Measurements from ENCODE around the gene ARHGEF39. TPM values are rescaled to one million over a fixed set of nuclear protein-coding genes. Genes with fewer than 3 reads are reported as not detected.

The ARHGEF39 gene
- total RNA-seq, 1 donor from 2014 or later: 1.0 TPM

GRCh38 chr9:35705372-35705771 lies 40.4 kb upstream of the ARHGEF39 start:
- H3K36me3 ChIP-seq (ENCODE audit: insufficient read depth, low read length): peaks cover 90% of the 10 kb centered on the region
- peaks cover 85% of the 10 kb centered on the region for H4K20me1 ChIP-seq (ENCODE audit: insufficient read depth, low read length)
- no peaks in the 10 kb centered on the region for H3K4me1 Mint-ChIP-seq (ENCODE audit: low read depth, unreplicated experiment)
- H3K4me1 ChIP-seq (ENCODE audit: insufficient read depth, low read length): no peaks in the 10 kb centered on the region
- H3K4me3 Mint-ChIP-seq (ENCODE audit: unreplicated experiment): no peak overlapping the region
- no peak overlapping the region for H3K27ac Mint-ChIP-seq (ENCODE audit: unreplicated experiment)
- H3K4me2 ChIP-seq (ENCODE audit: low read length): no peak overlapping the region
- no peak overlapping the region for H2AFZ ChIP-seq (ENCODE audit: low read depth, low read length)
- TF ChIP-seq CTCF (IDR thresholded peaks at IDR 0.05; ENCODE audit: insufficient read depth, low read depth, low read length) (no peak), EZH2 (IDR thresholded peaks at IDR 0.05; ENCODE audit: insufficient read depth, low read length) (no peak)
- peaks cover 42% of the 10 kb centered on the region for H3K36me3 Mint-ChIP-seq (ENCODE audit: low read depth, unreplicated experiment)
- peaks cover 57% of the 10 kb centered on the region for H3K79me2 ChIP-seq (ENCODE audit: insufficient read depth, low read length)
- DNase-seq (ENCODE audit: low read depth) (no peak), FAIRE-seq (no peak)
- no peak overlapping the region for H3K27ac ChIP-seq (ENCODE audit: low read depth, low read length)
- H3K9me3 Mint-ChIP-seq (ENCODE audit: unreplicated experiment): no peaks in the 10 kb centered on the region
- H3K27me3 Mint-ChIP-seq (ENCODE audit: low read depth, unreplicated experiment): no peaks in the 10 kb centered on the region
- H3K4me3 ChIP-seq (ENCODE audit: insufficient read depth, low read depth, low read length): no peak overlapping the region
- no peaks in the 10 kb centered on the region for H3K27me3 ChIP-seq (ENCODE audit: insufficient read depth, low read length)
- H3K9ac ChIP-seq (ENCODE audit: low read length): no peak overlapping the region
- no peaks in the 10 kb centered on the region for H3K9me3 ChIP-seq (ENCODE audit: insufficient read depth, low read depth, low read length)

- H3K4me3 ChIP-seq (ENCODE audit: insufficient read depth, low read depth, low read length): no peak overlapping the region
- H2AFZ ChIP-seq (ENCODE audit: low read depth, low read length): no peak overlapping the region
- Mint-ChIP-seq H3K4me3 (ENCODE audit: unreplicated experiment) (peak overlapping the region; percentile 20), H3K36me3 (ENCODE audit: low read depth, unreplicated experiment) (peaks cover 40% of the 10 kb centered on the region), H3K9me3 (ENCODE audit: unreplicated experiment) (no peaks in the 10 kb centered on the region), H3K27ac (ENCODE audit: unreplicated experiment) (peak overlapping the region; percentile 47), H3K4me1 (ENCODE audit: low read depth, unreplicated experiment) (no peaks in the 10 kb centered on the region), H3K27me3 (ENCODE audit: low read depth, unreplicated experiment) (no peaks in the 10 kb centered on the region)
- H3K4me1 ChIP-seq (ENCODE audit: insufficient read depth, low read length): no peaks in the 10 kb centered on the region
- H3K27me3 ChIP-seq (ENCODE audit: insufficient read depth, low read length): no peaks in the 10 kb centered on the region
- H4K20me1 ChIP-seq (ENCODE audit: insufficient read depth, low read length): peaks cover 93% of the 10 kb centered on the region
- H3K36me3 ChIP-seq (ENCODE audit: insufficient read depth, low read length): peaks cover 96% of the 10 kb centered on the region
- H3K9ac ChIP-seq (ENCODE audit: low read length): no peak overlapping the region
- FAIRE-seq (no peak), DNase-seq (ENCODE audit: low read depth) (no peak)
- H3K79me2 ChIP-seq (ENCODE audit: insufficient read depth, low read length): peaks cover 62% of the 10 kb centered on the region
- H3K9me3 ChIP-seq (ENCODE audit: insufficient read depth, low read depth, low read length): no peaks in the 10 kb centered on the region
- H3K4me2 ChIP-seq (ENCODE audit: low read length): no peak overlapping the region
- TF ChIP-seq CTCF (IDR thresholded peaks at IDR 0.05; ENCODE audit: insufficient read depth, low read depth, low read length) (no peak), EZH2 (IDR thresholded peaks at IDR 0.05; ENCODE audit: insufficient read depth, low read length) (no peak)
- H3K27ac ChIP-seq (ENCODE audit: low read depth, low read length): no peak overlapping the region
These were observed 39.1 kb upstream of the ARHGEF39 start for GRCh38 chr9:35703906-35704672.

- Histone ChIP-seq H3K4me2 (ENCODE audit: low read length) (no peak overlapping the region), H3K4me1 (ENCODE audit: insufficient read depth, low read length) (no peaks in the 10 kb centered on the region), H3K27me3 (ENCODE audit: insufficient read depth, low read length) (no peaks in the 10 kb centered on the region), H3K27ac (ENCODE audit: low read depth, low read length) (no peak overlapping the region), H2AFZ (ENCODE audit: low read depth, low read length) (no peak overlapping the region), H3K36me3 (ENCODE audit: insufficient read depth, low read length) (peaks cover 98% of the 10 kb centered on the region), H3K4me3 (ENCODE audit: insufficient read depth, low read depth, low read length) (no peak overlapping the region), H3K9me3 (ENCODE audit: insufficient read depth, low read depth, low read length) (no peaks in the 10 kb centered on the region), H3K9ac (ENCODE audit: low read length) (no peak overlapping the region), H3K79me2 (ENCODE audit: insufficient read depth, low read length) (peaks cover 59% of the 10 kb centered on the region), H4K20me1 (ENCODE audit: insufficient read depth, low read length) (peaks cover 92% of the 10 kb centered on the region)
- Mint-ChIP-seq H3K27ac (ENCODE audit: unreplicated experiment) (peak overlapping the region; percentile 34), H3K4me1 (ENCODE audit: low read depth, unreplicated experiment) (no peaks in the 10 kb centered on the region), H3K4me3 (ENCODE audit: unreplicated experiment) (no peak overlapping the region), H3K27me3 (ENCODE audit: low read depth, unreplicated experiment) (no peaks in the 10 kb centered on the region), H3K36me3 (ENCODE audit: low read depth, unreplicated experiment) (peaks cover 40% of the 10 kb centered on the region), H3K9me3 (ENCODE audit: unreplicated experiment) (no peaks in the 10 kb centered on the region)
- no peak for FAIRE-seq
- TF ChIP-seq EZH2 (IDR thresholded peaks at IDR 0.05; ENCODE audit: insufficient read depth, low read length) (no peak), CTCF (IDR thresholded peaks at IDR 0.05; ENCODE audit: insufficient read depth, low read depth, low read length) (no peak)
- no peak for DNase-seq (ENCODE audit: low read depth)
These were observed 37.7 kb upstream of the ARHGEF39 start for GRCh38 chr9:35702696-35703095.
